Sigmoid colon (tissue), 4 donors: ENCODE measurements around the gene ZMYND15.

Experiments used
- EP300 ChIP-seq, 4 donors: sonication (generic); formaldehyde crosslinking; IDR thresholded peaks; one replicate each; pipeline ENCODE4 v1.6.1; 2017; ENCODE audit warnings: antibody characterized with exemption in 4 of 4
- POLR2A ChIP-seq, 2 donors: fragments of 450-650 bp; IDR thresholded peaks; one replicate each; pipeline ENCODE4 v1.6.1; 2016; ENCODE audit warnings: antibody characterized with exemption in 2 of 2, mild to moderate bottlenecking in 2 of 2, moderate library complexity in 2 of 2
- POLR2AphosphoS5 ChIP-seq, 4 donors: sonication (generic); formaldehyde crosslinking; IDR thresholded peaks; one replicate each; pipeline ENCODE4 v1.6.1; 2017; ENCODE audit warnings: antibody characterized with exemption in 4 of 4
- TF ChIP-seq, protein P1 (sequence below), 4 experiments: fragments of 450-650 bp in 3 of 4; fragments of 200-600 bp in 1 of 4; IDR thresholded peaks; one replicate each; pipeline ENCODE4 v1.5.1; 2016 to 2019; ENCODE audit warnings: antibody characterized with exemption in 4 of 4, mild to moderate bottlenecking in 3 of 4, moderate library complexity in 2 of 4

DNA sequence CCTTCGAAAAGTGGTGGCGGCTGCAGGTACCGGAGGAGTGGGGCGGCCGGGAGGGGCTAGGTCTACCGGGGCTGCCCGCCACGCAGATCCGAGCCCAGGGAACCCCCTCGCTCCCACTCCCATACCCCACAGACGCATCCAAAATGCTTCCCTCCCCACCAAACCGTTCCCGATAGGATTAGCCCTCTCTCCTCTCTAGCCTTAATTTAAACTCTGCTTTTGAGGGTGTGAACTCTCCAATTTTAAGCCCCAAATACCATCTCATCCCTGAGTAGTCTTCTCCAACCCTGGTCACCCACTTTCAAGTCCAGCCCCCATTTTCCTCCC lies 355 bp downstream of the ZMYND15 start:
- TF ChIP-seq, protein P1, sequence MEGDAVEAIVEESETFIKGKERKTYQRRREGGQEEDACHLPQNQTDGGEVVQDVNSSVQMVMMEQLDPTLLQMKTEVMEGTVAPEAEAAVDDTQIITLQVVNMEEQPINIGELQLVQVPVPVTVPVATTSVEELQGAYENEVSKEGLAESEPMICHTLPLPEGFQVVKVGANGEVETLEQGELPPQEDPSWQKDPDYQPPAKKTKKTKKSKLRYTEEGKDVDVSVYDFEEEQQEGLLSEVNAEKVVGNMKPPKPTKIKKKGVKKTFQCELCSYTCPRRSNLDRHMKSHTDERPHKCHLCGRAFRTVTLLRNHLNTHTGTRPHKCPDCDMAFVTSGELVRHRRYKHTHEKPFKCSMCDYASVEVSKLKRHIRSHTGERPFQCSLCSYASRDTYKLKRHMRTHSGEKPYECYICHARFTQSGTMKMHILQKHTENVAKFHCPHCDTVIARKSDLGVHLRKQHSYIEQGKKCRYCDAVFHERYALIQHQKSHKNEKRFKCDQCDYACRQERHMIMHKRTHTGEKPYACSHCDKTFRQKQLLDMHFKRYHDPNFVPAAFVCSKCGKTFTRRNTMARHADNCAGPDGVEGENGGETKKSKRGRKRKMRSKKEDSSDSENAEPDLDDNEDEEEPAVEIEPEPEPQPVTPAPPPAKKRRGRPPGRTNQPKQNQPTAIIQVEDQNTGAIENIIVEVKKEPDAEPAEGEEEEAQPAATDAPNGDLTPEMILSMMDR (IDR thresholded peaks at IDR 0.05), result no peak
- TF ChIP-seq POLR2A (IDR thresholded peaks at IDR 0.05) (no peak), EP300 (IDR thresholded peaks at IDR 0.05) (no peak), POLR2AphosphoS5 (IDR thresholded peaks at IDR 0.05) (no peak)
